CD4-positive, alpha-beta T cell (primary cell): ENCODE measurements around the gene ARHGEF39. TPM values are rescaled to one million over a fixed set of nuclear protein-coding genes. Genes with fewer than 3 reads are reported as not detected.

Experiments used
- ATAC-seq: fragments of 200-7000 bp; cut with Tn5 transposase; one replicate; pipeline ENCODE4 v1.10.0; 2022; ENCODE audit warnings: mild to moderate bottlenecking; ENCODE audit not compliant: poor library complexity
- CTCF ChIA-PET: fragments of 350-600 bp; sonication (Branson Sonifier 250); formaldehyde crosslinking; loops from one replicate; lab custom pipeline; 2021; ENCODE audit warnings: antibody characterized with exemption, inconsistent platforms; lab: Charles Lee
- POLR2A ChIA-PET: fragments of 350-600 bp; sonication (Branson Sonifier 250); formaldehyde crosslinking; loops from one replicate; lab custom pipeline; 2021; ENCODE audit warnings: antibody characterized with exemption, inconsistent platforms; lab: Charles Lee
- DNase-seq, 14 experiments: peaks; one replicate each; pipeline ENCODE4 v3.0.0-alpha.2; 2013 to 2020; ENCODE audit warnings: mixed read lengths in 2 of 14
- H3K27ac ChIP-seq, 2 donors: one replicate each; pipeline versions ENCODE4 v1.5.1 to v1.7.0; 2013; ENCODE audit warnings: low read length in 2 of 2, low read depth in 1 of 2, mild to moderate bottlenecking in 1 of 2
- H3K27me3 ChIP-seq, 2 experiments: 1 replicate in 1 of 2; 2 replicates in 1 of 2; pipeline versions ENCODE4 v1.6.1 to v1.7.0; 2013; ENCODE audit warnings: low read length in 2 of 2, control low read depth in 1 of 2, mild to moderate bottlenecking in 1 of 2, moderate library complexity in 1 of 2; ENCODE audit not compliant: insufficient read depth in 2 of 2, control insufficient read depth in 1 of 2
- H3K36me3 ChIP-seq: one replicate; pipeline ENCODE4 v1.6.1; 2013; ENCODE audit warnings: low read length, control low read depth; ENCODE audit not compliant: insufficient read depth
- H3K4me1 ChIP-seq: one replicate; pipeline ENCODE4 v1.6.1; 2013; ENCODE audit warnings: low read length, control low read depth; ENCODE audit not compliant: insufficient read depth
- H3K4me3 ChIP-seq: one replicate; pipeline ENCODE4 v1.5.1; 2013; ENCODE audit warnings: mild to moderate bottlenecking, low read length, moderate library complexity
- H3K9me3 ChIP-seq, 2 experiments: 1 replicate in 1 of 2; 2 replicates in 1 of 2; pipeline versions ENCODE4 v1.6.1 to v1.7.0; 2013; ENCODE audit warnings: low read length in 2 of 2, mild to moderate bottlenecking in 2 of 2, control low read depth in 1 of 2, moderate library complexity in 1 of 2; ENCODE audit not compliant: control insufficient read depth in 1 of 2, insufficient read depth in 1 of 2
- H3K27ac Mint-ChIP-seq: one replicate; pipeline ENCODE4 v1.8.0; 2020; ENCODE audit warnings: mixed read lengths
- H3K27me3 Mint-ChIP-seq: one replicate; pipeline ENCODE4 v1.8.0; 2021; ENCODE audit warnings: mixed read lengths
- H3K36me3 Mint-ChIP-seq: one replicate; pipeline ENCODE4 v1.8.0; 2021; ENCODE audit warnings: low read depth, mixed read lengths
- H3K4me1 Mint-ChIP-seq: one replicate; pipeline ENCODE4 v1.8.0; 2021; ENCODE audit warnings: low read depth, mixed read lengths
- H3K4me3 Mint-ChIP-seq: one replicate; pipeline ENCODE4 v1.8.0; 2020; ENCODE audit warnings: mild to moderate bottlenecking, mixed read lengths
- H3K9me3 Mint-ChIP-seq: one replicate; pipeline ENCODE4 v1.8.0; 2020; ENCODE audit warnings: mixed read lengths
- CTCF ChIP-seq: fragments of 200-600 bp; IDR thresholded peaks from one replicate; pipeline ENCODE4 v1.8.0; 2022; ENCODE audit warnings: antibody characterized with exemption, mild to moderate bottlenecking
- intact Hi-C, 2 experiments: fragments of 100-400 bp; cut with DNase I in 1 of 2; cut with micrococcal nuclease in 1 of 2; formaldehyde crosslinking; loops; one replicate each; pipeline versions ENCODE4 v1.15.1 to v1.9.0; 2023 to 2025; cut with DNase I, micrococcal nuclease
- total RNA-seq, 174 experiments: library from RNA in 2 of 174; stranded (reverse) in 2 of 174; gene quantifications; one replicate each; pipeline ENCODE4 v1.2.3 and lab custom pipeline; 2021 to 2026

The ARHGEF39 gene
- total RNA-seq, 2 experiments from 2014 or later: 0.08 to 0.17 TPM

DNA sequence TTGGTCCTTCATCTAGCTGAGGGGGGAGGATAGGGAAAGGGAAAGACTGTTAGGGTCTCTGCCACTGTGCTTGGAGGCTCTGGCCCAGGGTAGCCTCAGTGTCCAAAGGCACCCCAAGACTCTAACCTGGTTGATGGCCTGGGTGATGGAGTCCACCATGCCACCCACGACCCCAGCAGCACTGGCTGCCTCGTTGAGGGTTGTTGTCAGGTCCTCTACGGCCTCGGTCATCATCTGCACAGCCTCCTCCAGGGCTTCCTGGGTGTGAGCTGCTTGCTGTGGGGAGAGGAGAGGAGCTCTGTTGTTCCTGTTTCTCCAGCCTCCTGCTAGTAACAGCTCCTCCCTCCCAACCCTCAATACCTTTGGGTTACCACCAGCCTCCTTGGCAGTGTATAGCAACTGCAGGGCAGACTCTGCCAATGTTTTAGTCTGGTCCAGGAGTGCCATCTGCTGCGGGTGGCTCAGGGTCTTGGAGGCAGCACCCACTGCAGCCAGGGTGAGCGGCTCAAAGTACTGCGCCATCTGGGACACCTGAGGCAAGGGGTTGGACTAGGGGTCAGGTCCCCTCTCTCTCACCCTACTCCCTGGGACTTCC lies 40.9 kb upstream of the ARHGEF39 start:
- Histone ChIP-seq H3K9me3 (no peaks in the 10 kb centered on the region), H3K4me1 (no peaks in the 10 kb centered on the region), H3K36me3 (peaks cover 93% of the 10 kb centered on the region), H3K27ac (no peak overlapping the region), H3K27me3 (no peaks in the 10 kb centered on the region), H3K4me3 (no peak overlapping the region)
- Mint-ChIP-seq H3K4me3 (no peak overlapping the region), H3K4me1 (no peaks in the 10 kb centered on the region), H3K9me3 (no peaks in the 10 kb centered on the region), H3K27ac (no peak overlapping the region), H3K36me3 (peaks cover 9% of the 10 kb centered on the region), H3K27me3 (no peaks in the 10 kb centered on the region)
- intact Hi-C loops: no loop called here
- no peak for ATAC-seq
- no peak for TF ChIP-seq CTCF
- POLR2A ChIA-PET: interaction anchor here (1.3 to 1.5 kb wide), 3 partner anchors 10 to 42 kb away, joined by 3 to 4 read pairs (median 3); partner anchors contain the start of gene TLN1
- CTCF ChIA-PET: no interaction called here
- no peak for DNase-seq

DNA sequence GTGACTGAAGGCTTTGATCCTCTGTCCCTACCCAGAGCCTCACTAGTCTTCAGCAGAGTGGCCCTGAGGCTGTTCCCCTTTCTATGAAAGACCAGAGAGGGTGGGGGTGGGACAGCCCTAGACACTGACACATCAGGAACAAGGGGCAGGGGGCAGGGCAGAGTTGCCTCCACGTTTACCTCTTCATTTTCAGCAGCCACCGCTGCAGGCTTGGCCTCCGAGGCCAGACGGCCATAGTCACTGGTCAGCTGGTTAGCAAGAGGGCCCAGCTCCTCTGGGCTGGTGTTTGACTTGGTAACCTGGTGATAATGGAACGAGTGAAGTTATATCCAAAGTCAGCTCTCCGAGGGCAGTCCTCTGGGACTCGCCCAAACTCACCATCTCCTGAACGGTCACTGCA lies 40.4 kb upstream of the ARHGEF39 start:
- Histone ChIP-seq H3K36me3 (peaks cover 92% of the 10 kb centered on the region), H3K27ac (no peak overlapping the region), H3K4me3 (no peak overlapping the region), H3K4me1 (no peaks in the 10 kb centered on the region), H3K9me3 (no peaks in the 10 kb centered on the region), H3K27me3 (no peaks in the 10 kb centered on the region)
- Mint-ChIP-seq H3K9me3 (no peaks in the 10 kb centered on the region), H3K36me3 (peaks cover 3% of the 10 kb centered on the region), H3K4me1 (no peaks in the 10 kb centered on the region), H3K4me3 (no peak overlapping the region), H3K27ac (no peak overlapping the region), H3K27me3 (no peaks in the 10 kb centered on the region)
- ATAC-seq (no peak), DNase-seq (no peak)
- POLR2A ChIA-PET: interaction anchor here (1.3 to 1.5 kb wide), 2 partner anchors 26 to 43 kb away, joined by 3 read pairs; partner anchors contain the start of gene TLN1
- intact Hi-C loops: no loop called here
- TF ChIP-seq CTCF: no peak
- CTCF ChIA-PET: no interaction called here

GRCh38 chr9:35703906-35704672 lies 39.1 kb upstream of the ARHGEF39 start:
- Mint-ChIP-seq H3K27me3 (no peaks in the 10 kb centered on the region), H3K27ac (no peak overlapping the region), H3K4me1 (no peaks in the 10 kb centered on the region), H3K9me3 (no peaks in the 10 kb centered on the region), H3K4me3 (no peak overlapping the region), H3K36me3 (no peaks in the 10 kb centered on the region)
- no peak overlapping the region for H3K27ac ChIP-seq
- peaks cover 97% of the 10 kb centered on the region for H3K36me3 ChIP-seq
- H3K27me3 ChIP-seq: no peaks in the 10 kb centered on the region
- intact Hi-C loops: no loop called here
- DNase-seq (no peak), ATAC-seq (no peak)
- no peaks in the 10 kb centered on the region for H3K4me1 ChIP-seq
- no peaks in the 10 kb centered on the region for H3K9me3 ChIP-seq
- CTCF ChIA-PET: interaction anchor here (1.0 kb wide), 1 partner anchor 93 kb away, joined by 3 read pairs; no protein-coding TSS in a partner anchor
- H3K4me3 ChIP-seq: no peak overlapping the region
- no peak for TF ChIP-seq CTCF
- POLR2A ChIA-PET: interaction anchor here (1.1 to 1.5 kb wide), 2 partner anchors 13 to 44 kb away, joined by 3 read pairs; no protein-coding TSS in a partner anchor
